ENCODE measurements around the gene CLTC.
A peak's percentile ranks its signal among the peaks of the same experiment; 100 is the strongest.

DNA sequence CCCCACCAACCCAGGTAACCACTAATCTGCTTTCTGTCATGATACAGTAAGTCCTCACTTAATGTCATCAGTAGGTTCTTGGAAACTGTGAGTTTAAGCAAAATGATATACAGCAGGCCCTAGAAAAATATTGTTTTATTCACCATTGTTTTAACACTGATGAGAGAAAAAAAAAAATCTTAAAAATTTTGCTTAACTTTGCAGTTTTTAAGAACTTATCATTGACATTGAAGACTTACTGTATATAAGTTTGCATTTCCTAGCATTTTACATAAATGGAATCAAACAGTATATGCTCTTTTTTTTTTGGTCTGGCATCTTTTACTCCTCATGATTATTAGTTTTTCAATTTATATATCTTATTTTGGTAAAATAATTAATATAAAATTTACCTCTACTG, 19.5 kb upstream of the CLTC start:
- TF ChIP-seq, protein P1, sequence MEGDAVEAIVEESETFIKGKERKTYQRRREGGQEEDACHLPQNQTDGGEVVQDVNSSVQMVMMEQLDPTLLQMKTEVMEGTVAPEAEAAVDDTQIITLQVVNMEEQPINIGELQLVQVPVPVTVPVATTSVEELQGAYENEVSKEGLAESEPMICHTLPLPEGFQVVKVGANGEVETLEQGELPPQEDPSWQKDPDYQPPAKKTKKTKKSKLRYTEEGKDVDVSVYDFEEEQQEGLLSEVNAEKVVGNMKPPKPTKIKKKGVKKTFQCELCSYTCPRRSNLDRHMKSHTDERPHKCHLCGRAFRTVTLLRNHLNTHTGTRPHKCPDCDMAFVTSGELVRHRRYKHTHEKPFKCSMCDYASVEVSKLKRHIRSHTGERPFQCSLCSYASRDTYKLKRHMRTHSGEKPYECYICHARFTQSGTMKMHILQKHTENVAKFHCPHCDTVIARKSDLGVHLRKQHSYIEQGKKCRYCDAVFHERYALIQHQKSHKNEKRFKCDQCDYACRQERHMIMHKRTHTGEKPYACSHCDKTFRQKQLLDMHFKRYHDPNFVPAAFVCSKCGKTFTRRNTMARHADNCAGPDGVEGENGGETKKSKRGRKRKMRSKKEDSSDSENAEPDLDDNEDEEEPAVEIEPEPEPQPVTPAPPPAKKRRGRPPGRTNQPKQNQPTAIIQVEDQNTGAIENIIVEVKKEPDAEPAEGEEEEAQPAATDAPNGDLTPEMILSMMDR (IDR thresholded peaks at IDR 0.05), result no peak
- TF ChIP-seq RAD21 (conservative IDR thresholded peaks at IDR 0.05 in 1 of 2, IDR thresholded peaks at IDR 0.05 in 1 of 2), result no peak
- TF ChIP-seq, protein P2, sequence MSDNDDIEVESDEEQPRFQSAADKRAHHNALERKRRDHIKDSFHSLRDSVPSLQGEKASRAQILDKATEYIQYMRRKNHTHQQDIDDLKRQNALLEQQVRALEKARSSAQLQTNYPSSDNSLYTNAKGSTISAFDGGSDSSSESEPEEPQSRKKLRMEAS (IDR thresholded peaks at IDR 0.05), result no peak
- peak; percentile 55 for TF ChIP-seq MAFK (IDR thresholded peaks at IDR 0.05; ENCODE audit: partially characterized antibody)
- TF ChIP-seq EP300 (IDR thresholded peaks at IDR 0.05), result no peak
- no peak for TF ChIP-seq MYC (IDR thresholded peaks at IDR 0.05; ENCODE audit: borderline replicate concordance, low read length)
- TF ChIP-seq, protein P3, sequence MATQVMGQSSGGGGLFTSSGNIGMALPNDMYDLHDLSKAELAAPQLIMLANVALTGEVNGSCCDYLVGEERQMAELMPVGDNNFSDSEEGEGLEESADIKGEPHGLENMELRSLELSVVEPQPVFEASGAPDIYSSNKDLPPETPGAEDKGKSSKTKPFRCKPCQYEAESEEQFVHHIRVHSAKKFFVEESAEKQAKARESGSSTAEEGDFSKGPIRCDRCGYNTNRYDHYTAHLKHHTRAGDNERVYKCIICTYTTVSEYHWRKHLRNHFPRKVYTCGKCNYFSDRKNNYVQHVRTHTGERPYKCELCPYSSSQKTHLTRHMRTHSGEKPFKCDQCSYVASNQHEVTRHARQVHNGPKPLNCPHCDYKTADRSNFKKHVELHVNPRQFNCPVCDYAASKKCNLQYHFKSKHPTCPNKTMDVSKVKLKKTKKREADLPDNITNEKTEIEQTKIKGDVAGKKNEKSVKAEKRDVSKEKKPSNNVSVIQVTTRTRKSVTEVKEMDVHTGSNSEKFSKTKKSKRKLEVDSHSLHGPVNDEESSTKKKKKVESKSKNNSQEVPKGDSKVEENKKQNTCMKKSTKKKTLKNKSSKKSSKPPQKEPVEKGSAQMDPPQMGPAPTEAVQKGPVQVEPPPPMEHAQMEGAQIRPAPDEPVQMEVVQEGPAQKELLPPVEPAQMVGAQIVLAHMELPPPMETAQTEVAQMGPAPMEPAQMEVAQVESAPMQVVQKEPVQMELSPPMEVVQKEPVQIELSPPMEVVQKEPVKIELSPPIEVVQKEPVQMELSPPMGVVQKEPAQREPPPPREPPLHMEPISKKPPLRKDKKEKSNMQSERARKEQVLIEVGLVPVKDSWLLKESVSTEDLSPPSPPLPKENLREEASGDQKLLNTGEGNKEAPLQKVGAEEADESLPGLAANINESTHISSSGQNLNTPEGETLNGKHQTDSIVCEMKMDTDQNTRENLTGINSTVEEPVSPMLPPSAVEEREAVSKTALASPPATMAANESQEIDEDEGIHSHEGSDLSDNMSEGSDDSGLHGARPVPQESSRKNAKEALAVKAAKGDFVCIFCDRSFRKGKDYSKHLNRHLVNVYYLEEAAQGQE (IDR thresholded peaks at IDR 0.05), result no peak
- TF ChIP-seq POLR2A (IDR thresholded peaks at IDR 0.05; ENCODE audit: low read length), result no peak
- no peak for TF ChIP-seq JUNB (IDR thresholded peaks at IDR 0.05)
- no peak for TF ChIP-seq POLR2AphosphoS2 (conservative IDR thresholded peaks at IDR 0.05; ENCODE audit: low read length)
